HUES64 (cell line): ENCODE data around the gene PRSS33.

ENCODE experiments used
- H3K27ac ChIP-seq: 2 replicates; pipeline ENCODE4 v1.7.0; 2013; ENCODE audit warnings: low read depth, low read length, inconsistent platforms
- H3K27me3 ChIP-seq: 2 replicates; pipeline ENCODE4 v1.6.1; 2013; ENCODE audit warnings: mild to moderate bottlenecking, low read length; ENCODE audit not compliant: insufficient read depth
- H3K36me3 ChIP-seq: 2 replicates; pipeline ENCODE4 v1.6.1; 2013; ENCODE audit warnings: mild to moderate bottlenecking, low read length; ENCODE audit not compliant: insufficient read depth
- H3K4me1 ChIP-seq: 2 replicates; pipeline ENCODE4 v1.6.1; 2013; ENCODE audit warnings: mild to moderate bottlenecking, low read length, moderate library complexity; ENCODE audit not compliant: insufficient read depth
- H3K4me3 ChIP-seq: 2 replicates; pipeline ENCODE4 v1.5.1; 2013; ENCODE audit warnings: mild to moderate bottlenecking, low read length, moderate library complexity
- H3K9ac ChIP-seq: 2 replicates; pipeline ENCODE4 v1.6.1; 2013; ENCODE audit warnings: mild to moderate bottlenecking, low read depth, low read length
- H3K9me3 ChIP-seq: 2 replicates; pipeline ENCODE4 v1.6.1; 2013; ENCODE audit warnings: low read depth, low read length; ENCODE audit not compliant: insufficient read depth
- WGBS: fragments of 150-250, 120-280 bp; methylation state at CpG from one replicate; pipeline ENCODE4 v1.1.7; 2013; ENCODE audit warnings: missing lambda C conversion rate; 5-methylcytosine and 5-hydroxymethylcytosine counted together

Gene PRSS33

DNA sequence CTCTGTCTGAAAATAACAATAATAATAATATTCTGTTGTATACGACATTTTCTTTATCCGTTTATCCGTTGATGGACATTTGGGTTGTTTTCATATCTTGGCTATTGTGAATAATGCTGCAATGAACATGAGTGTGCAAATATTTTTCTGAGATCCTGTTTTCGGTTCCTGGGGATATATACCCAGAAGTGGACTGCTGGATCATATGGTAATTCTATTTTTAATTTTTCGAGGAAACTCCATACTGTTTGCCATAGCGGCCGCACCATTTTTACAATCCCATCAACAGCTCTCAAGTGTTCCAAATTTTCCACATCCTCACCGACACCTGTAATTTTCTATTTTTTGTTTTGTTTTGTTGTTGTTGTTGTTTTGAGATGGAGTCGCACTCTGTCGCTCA is 5.6 kb upstream of the PRSS33 start:
- 98% methylated on average over 9 of the region's 10 CpGs for WGBS
- Histone ChIP-seq H3K9me3 (no peaks in the 10 kb centered on the region), H3K27me3 (no peaks in the 10 kb centered on the region; the same call in 1 of the 2 replicates), H3K36me3 (no peaks in the 10 kb centered on the region), H3K4me1 (peaks cover 3% of the 10 kb centered on the region; the same call in 1 of the 2 replicates), H3K4me3 (no peak overlapping the region), H3K9ac (no peak overlapping the region), H3K27ac (no peak overlapping the region)

DNA sequence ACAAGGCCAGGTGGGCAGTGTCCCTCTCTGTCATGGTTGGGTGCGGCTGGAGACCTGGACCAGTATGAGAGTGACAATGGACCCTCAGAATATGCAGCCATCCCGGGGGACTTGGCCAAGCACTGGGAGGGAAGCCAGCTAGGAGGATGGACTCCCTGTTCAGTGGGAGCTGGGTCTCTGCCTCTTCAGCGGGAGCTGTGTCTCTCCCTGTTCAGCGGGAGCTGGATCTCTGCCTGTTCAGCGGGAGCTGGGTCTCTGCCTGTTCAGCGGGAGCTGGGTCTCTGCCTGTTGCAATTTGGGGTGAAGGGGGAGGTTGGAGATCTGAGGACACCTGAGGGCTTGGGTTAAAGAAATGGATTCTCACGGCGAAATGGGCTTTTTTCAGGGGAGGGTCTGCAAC is 3.8 kb upstream of the PRSS33 start:
- H3K27ac ChIP-seq = no peak overlapping the region
- no peaks in the 10 kb centered on the region for H3K9me3 ChIP-seq
- H3K9ac ChIP-seq = no peak overlapping the region
- WGBS = 85% methylated on average over 8 of the region's 8 CpGs
- peaks cover 3% of the 10 kb centered on the region; the same call in 1 of the 2 replicates for H3K4me1 ChIP-seq
- no peak overlapping the region for H3K4me3 ChIP-seq
- H3K27me3 ChIP-seq = peaks cover 2% of the 10 kb centered on the region; the same call in 1 of the 2 replicates
- H3K36me3 ChIP-seq = no peaks in the 10 kb centered on the region

DNA sequence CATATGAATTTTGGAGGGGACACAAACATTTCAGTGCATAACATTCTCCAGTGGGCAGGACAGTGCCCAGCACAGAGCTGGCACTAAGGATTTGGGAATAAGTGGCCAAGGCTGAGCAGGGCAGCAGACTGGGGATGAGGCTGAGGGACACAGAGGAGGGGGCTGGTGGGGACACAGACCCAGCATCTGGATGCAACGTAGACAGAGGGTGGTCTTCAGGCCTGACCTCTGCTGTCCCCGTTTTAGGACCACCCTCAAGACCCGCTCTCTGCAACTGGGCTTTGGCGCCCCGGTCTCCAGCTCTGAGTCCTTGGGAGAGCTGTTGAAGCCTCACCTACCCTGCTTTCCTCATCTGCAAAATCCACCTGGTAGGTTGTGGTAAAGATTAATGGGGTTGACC is 3.3 kb upstream of the PRSS33 start:
- no peak overlapping the region for H3K27ac ChIP-seq
- 95% methylated on average over 5 of the region's 5 CpGs for WGBS
- peaks cover 3% of the 10 kb centered on the region; the same call in 1 of the 2 replicates for H3K4me1 ChIP-seq
- H3K4me3 ChIP-seq = no peak overlapping the region
- no peaks in the 10 kb centered on the region for H3K9me3 ChIP-seq
- H3K36me3 ChIP-seq = no peaks in the 10 kb centered on the region
- H3K27me3 ChIP-seq = peaks cover 8% of the 10 kb centered on the region
- H3K9ac ChIP-seq = no peak overlapping the region

DNA sequence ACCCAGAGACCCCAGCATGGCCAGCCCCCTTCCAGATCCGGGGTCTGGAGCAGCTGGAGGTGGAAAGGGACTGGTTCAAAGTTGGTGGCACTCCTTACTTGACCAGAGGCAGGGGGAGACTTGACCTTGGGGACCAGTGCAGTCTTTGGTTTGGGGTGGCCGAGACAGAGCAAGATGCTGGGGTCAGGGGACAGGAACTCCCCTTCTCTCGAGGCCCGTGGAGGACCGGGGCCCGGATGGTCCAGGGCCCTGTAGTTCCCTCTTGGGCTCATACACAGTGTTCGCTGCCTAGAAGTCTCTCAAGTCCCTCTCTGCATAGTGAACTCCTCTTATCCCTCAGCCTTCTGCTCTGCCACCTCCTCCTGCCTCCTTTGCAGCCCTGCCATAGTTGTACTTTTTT is 601 bp upstream of the PRSS33 start:
- Histone ChIP-seq H3K36me3 (no peaks in the 10 kb centered on the region), H3K27me3 (peaks cover 26% of the 10 kb centered on the region), H3K27ac (no peak overlapping the region), H3K9ac (no peak overlapping the region), H3K4me1 (peaks cover 3% of the 10 kb centered on the region; the same call in 1 of the 2 replicates), H3K4me3 (no peak overlapping the region), H3K9me3 (no peaks in the 10 kb centered on the region)
- WGBS = 66% methylated on average over 7 of the region's 7 CpGs

DNA sequence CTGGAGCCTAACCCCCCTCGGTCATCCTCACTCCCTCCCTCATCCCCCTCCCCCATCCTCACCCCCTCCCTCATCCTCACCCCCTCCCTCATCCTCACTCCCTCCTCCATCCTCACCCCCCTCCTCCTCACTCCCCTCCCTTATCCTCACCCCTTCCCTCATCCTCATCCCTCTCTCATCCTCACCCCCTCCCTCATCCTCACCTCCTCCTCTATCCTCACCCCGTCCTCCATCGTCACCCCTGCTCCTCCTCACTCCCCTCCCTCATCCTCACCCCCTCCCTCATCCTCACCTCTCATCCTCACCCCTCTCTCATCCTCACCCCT is 571 bp downstream of the PRSS33 start:
- WGBS = 79% methylated on average over 3 of the region's 3 CpGs
- H3K27me3 ChIP-seq = peaks cover 26% of the 10 kb centered on the region
- H3K4me3 ChIP-seq = no peak overlapping the region
- no peaks in the 10 kb centered on the region for H3K36me3 ChIP-seq
- H3K9ac ChIP-seq = no peak overlapping the region
- no peak overlapping the region for H3K27ac ChIP-seq
- H3K9me3 ChIP-seq = no peaks in the 10 kb centered on the region
- H3K4me1 ChIP-seq = peaks cover 3% of the 10 kb centered on the region; the same call in 1 of the 2 replicates

DNA sequence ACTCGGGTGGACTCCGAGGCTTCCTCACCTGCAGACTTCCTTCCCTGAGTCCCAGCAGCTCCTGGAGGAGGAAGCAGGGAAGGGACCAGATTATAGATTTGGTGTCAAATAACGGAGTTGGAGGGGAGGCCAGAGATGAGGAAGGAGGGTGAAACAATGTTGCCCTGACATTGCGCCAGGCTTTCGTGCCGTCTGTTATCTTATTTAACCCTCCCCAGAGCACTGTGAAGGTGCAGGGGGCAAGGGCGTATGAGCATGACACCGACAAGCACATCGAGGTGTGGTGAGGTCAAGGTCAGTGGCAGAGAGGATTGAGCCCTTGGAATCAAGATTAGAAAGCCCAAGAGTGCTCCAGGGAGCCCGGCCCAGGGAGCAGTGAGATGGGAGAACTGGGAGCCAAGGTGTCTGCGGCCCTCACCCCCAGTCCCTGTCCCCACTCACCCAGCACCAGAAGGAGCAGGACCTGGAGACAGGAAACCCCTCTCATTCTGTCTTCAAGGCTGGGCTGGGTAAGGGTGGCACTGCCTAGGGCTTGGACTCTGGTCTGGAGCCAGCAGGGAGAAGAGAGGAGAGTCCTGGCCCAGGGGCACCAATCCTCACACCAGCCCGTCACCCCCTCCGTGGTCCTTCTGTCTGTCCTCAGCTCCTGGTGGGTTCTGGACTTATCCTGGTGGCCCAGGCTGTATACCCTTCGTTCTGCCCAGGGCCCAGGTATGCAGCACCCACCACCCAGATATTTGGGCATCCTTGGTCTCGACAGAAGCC is 1.1 kb downstream of the PRSS33 start:
- no peaks in the 10 kb centered on the region for H3K9me3 ChIP-seq
- WGBS = 85% methylated on average over 14 of the region's 15 CpGs
- H3K27me3 ChIP-seq = peaks cover 26% of the 10 kb centered on the region
- H3K4me1 ChIP-seq = peaks cover 3% of the 10 kb centered on the region; the same call in 1 of the 2 replicates
- H3K27ac ChIP-seq = no peak overlapping the region
- H3K36me3 ChIP-seq = no peaks in the 10 kb centered on the region
- no peak overlapping the region for H3K9ac ChIP-seq
- no peak overlapping the region for H3K4me3 ChIP-seq

DNA sequence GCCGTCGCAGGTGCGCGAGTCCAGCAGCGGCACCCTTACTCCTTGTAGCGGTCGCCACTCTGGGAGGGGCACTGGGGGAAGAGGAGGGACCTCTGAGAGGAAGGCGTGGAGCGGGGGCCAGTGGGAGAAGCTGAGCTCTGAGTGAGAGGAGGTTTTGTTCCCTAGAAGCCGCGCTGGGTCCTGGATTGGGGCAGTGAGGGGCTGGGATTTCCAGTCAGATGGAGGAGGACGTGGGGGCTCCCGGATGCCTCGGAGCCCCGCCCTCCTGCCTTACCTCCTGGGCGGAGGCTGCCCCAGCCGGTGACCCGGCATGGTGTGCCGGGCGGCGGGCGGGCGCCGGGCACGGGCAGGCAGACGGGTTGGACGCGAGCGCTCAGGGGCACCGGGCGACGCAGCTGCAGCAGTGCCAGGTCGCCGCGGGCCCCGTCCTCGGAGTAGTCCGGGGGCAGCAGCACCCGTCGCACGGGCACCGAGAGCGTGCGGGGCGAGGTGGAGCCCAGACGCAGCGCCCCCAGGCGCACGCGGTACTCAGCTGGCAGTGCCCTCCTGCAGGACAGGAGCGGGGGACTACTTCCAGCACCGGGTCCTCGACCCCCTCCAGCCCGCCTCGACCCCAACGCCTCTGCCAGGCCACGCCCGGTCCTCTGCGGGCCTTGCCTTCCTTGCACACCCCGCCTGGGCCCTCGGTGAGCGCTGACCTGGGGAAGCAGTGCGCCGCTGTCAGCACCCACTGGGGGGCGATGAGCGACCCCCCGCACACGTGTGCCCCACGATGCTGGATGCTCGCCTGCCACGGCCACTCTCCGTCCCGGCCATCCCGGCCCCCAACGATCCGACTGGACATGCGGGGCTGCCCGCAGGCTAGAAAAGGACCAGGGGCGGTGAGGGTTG is 2.0 kb downstream of the PRSS33 start:
- H3K4me1 ChIP-seq = peaks cover 3% of the 10 kb centered on the region; the same call in 1 of the 2 replicates
- H3K36me3 ChIP-seq = no peaks in the 10 kb centered on the region
- no peaks in the 10 kb centered on the region for H3K9me3 ChIP-seq
- peak overlapping the region; percentile 39 for H3K4me3 ChIP-seq
- H3K9ac ChIP-seq = peak overlapping the region; percentile 12; the same call in 1 of the 2 replicates
- peaks cover 26% of the 10 kb centered on the region for H3K27me3 ChIP-seq
- H3K27ac ChIP-seq = no peak overlapping the region
- 64% methylated on average over 79 of the region's 79 CpGs for WGBS

DNA sequence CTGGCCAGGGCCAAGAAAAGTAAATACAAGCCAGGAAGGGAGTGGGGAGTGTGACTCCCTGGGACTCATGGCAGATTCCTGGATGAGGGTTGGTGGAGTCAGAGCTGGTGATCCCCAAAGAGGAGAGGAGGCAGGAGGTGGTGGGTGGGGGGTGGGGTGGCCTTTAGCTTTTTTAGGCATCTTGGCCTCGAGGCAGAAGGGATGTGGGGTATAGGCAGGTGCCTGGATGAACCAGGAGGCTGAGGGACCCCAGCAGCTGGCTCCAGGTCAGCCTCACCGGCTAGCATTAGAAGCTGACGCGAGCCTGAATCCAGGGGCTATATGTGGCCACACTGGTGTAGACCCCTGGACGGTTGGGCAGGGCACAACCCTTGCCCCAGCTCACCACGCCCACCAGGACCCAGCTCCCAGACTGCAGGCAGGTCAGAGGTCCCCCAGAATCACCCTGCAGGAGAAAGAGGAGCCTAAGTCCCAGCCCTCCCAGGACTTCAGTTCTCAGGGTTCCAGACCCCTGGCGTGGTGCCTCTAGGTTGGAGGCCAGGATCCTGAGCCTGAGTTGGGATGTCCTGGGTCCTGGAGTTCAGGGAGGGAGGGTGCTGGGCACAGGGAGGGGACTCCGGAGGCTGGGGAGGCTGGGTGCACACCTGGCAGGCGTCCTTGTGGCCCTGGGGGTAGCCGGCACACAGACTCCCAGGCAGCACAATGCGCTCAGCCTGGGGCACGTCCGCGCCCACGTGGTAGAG is 2.8 kb downstream of the PRSS33 start:
- H3K27me3 ChIP-seq = peaks cover 26% of the 10 kb centered on the region
- no peaks in the 10 kb centered on the region for H3K9me3 ChIP-seq
- H3K36me3 ChIP-seq = no peaks in the 10 kb centered on the region
- H3K9ac ChIP-seq = no peak overlapping the region; the same call in 1 of the 2 replicates
- WGBS = 86% methylated on average over 15 of the region's 15 CpGs
- H3K4me1 ChIP-seq = no peaks in the 10 kb centered on the region
- peak overlapping the region; percentile 39 for H3K4me3 ChIP-seq
- no peak overlapping the region for H3K27ac ChIP-seq

DNA sequence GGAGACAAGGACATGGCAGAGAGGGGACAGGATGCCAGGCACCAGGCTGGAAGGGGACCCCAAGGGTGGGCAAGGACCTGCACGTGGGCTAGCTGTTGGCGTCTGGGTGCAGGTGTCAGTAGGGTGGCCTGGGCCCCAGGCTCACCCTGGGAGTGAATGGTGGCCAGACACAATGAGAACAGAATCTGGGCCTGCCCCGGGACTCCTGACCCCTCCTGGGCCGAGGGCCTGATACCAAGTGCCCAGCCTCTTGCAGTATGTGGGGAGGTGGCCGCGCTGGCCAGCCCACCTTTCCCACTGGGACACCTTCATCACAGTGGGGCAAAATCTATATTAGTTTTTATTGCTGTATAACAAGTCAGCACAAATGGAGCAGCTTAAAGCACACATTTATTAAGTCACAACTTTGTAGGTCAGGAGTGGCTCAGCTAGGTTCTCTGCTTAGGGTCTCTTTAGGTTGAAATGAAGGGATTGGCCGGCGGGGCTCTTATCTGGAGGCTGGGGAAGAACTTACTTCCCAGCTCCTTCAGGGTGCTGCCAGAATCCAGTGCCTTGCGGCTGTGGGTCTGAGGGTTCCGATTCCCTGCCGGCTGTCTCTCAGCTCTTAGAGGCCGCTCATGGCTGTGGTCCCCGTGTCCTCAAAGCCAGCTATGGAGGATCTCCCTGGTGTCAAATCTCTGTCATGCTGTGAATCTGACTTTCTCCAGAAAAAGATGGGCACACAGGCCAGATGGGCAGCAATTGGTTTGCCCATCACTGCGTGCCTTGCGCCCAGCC is 3.6 kb downstream of the PRSS33 start:
- WGBS = 90% methylated on average over 13 of the region's 15 CpGs
- no peaks in the 10 kb centered on the region for H3K9me3 ChIP-seq
- no peaks in the 10 kb centered on the region for H3K36me3 ChIP-seq
- H3K9ac ChIP-seq = no peak overlapping the region
- no peak overlapping the region for H3K4me3 ChIP-seq
- H3K4me1 ChIP-seq = no peaks in the 10 kb centered on the region
- H3K27me3 ChIP-seq = peaks cover 26% of the 10 kb centered on the region
- H3K27ac ChIP-seq = no peak overlapping the region

DNA sequence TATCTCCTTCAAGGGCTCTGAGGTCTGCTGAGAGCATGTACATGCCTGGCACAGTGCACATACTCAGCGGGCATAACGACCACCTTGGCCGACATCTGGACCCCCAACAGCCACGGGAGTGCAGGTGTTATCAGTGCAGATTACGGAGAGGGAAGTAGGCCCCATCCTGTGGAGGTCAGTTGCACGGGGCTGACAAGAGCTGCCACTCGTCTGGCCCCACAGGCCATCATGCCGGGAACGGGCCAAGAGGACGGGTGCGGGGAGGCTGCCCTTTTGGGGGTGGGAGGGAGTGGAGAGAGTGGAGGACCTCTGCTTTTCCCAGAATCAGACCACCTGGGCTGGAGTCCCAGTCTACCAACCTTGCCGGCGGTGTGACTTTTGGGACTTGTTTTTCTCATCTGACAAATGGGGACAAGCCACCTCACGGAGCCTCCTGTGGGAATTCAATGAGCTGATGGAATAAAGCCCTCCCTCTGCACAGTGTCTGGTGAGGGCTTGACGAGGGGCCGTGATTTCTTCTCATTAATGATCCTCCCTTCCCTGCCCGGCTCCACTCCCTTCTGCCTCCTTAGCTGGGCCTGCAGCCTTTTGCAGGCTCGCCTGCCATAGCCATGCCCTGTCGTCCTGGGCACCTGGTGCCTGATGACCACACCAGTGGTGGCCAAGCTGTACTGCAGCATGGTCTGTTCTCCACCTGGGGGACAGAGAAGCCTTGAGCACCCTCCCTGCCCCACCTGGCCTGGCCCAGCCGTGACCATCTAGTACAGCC is 4.6 kb downstream of the PRSS33 start:
- Histone ChIP-seq H3K9ac (no peak overlapping the region), H3K9me3 (no peaks in the 10 kb centered on the region), H3K4me1 (0 out of 2 replicates have a peak, but pooled peaks cover 3% of the 10 kb centered on the region), H3K4me3 (no peak overlapping the region), H3K27me3 (peaks cover 26% of the 10 kb centered on the region), H3K27ac (no peak overlapping the region), H3K36me3 (no peaks in the 10 kb centered on the region)
- WGBS = 90% methylated on average over 20 of the region's 20 CpGs
